Inflammatory macrophage treated with lipopolysaccharide for 4 hours (primary cell): ENCODE data around the gene ARHGAP27.

Experiments used
- DNase-seq: peaks from one replicate; pipeline ENCODE4 v3.0.0-alpha.2; 2020

Gene ARHGAP27

DNA sequence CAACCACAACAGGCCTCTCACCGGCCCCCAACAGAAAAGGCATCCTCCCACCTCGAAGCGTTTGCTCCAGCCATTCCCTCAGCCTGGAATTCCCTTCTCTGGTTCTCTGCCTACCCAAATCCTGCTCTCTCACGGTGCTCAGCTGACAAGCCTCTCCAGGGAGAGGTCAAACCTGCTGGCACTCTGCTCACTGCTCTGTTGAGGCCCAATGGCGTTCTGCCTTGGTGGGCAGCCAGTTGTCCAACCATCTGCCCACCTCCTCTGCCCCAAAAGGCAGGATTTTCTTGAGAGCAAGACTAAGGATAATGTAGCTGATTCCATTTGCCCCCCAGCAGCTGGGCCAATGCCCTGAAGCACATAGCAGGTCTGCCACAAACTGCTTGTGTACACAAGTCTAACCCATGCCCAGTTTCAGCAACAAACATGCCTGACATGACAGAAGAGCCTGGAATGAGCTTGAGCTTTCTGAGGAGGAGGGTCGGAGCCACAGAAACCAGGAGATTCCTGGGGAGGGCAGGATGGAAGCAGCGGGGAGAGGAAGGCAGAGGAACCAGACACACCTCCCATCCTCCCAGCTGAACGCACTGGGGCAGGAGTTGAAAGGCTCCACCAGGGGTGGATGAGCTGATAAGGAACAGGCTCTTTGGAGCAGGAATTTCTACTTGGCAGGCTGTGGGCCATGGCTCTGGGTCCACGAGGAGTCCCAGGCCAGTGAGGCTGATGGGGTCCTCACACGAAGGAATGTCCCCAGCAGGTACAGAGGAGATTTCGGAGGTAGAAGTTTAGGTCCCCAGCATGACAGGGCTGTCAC is 23.9 kb downstream of the ARHGAP27 start:
- no peak for DNase-seq

DNA sequence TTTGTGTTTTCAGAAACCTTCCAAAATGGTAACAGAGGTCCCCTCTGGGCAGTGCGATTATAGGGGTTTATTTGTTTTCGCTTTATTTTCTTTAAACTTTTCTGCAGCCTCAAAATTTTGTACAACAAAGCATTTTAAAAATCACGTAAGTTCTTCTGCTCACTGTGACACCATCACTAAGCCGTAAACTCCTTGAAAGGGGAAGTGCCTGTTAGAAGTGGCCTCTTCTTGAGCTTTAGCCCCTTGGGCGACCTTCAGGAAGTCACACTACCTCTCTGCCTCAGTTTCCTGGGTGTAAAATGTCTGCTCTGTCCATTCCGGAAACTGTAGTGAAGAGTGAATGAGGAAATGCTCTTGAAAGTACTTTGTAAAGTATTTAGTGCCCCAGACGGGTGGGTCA is 26.6 kb downstream of the ARHGAP27 start:
- DNase-seq = peak; percentile 20

DNA sequence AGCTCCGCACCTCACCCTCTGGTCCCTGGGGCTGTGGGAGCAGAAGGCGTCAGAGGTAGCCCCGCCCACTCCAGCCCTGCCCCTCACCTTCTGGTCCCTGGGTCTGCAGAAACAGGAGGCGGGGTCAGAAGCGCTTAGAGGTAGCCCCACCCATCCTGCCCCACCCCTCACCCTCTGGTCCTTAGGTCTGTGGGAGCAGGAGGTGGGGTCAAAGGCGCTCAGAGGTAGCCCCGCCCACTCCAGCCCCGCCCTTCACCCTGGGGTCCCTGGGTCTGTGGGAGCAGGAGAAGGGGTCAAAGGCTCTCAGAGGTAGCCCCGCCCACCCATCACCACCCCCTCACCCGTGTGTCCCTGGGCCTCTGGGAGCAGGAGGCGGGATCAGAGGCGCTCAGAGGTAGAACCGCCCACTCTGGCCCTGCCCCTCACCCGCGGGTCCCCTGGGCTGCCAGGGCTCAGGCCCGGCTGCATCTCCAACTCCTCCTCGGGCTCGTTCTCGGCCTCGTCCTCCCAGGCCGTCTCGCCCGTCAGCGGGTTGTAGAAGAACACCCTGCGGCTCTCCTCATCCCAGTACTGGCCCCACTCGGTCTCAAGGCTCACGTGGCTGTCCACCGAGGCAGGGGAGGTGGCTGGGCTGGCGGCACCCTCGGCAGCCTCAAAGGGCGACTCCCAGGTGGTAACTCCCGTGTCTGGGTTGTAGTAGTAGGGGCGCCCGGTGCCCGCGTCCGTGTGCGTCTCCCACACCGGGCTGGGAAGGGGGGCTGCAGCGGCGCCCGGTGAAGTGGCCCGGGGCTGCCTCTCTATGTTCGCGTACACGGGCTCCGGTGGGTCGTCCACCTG is 27.2 kb downstream of the ARHGAP27 start:
- DNase-seq = no peak

DNA sequence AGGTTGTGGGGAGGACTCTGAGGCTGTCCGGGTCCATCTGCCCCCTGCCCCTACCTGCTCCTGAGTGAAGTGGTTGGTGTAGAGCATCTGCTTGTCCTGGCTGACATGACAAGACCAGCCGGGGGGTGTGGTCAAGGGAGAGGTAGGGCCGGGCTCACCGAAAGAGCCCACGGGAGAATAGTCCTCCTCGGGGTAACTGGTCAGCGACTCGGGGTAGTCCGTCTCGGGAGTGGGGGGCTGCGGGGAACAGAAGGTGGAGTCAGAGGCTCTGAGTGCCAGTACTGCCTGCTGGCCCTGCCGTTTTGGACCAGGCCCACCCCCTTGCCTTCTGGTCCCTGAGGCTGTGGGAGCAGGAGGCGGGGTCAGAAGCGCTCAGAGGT is 27.8 kb downstream of the ARHGAP27 start:
- DNase-seq = no peak

DNA sequence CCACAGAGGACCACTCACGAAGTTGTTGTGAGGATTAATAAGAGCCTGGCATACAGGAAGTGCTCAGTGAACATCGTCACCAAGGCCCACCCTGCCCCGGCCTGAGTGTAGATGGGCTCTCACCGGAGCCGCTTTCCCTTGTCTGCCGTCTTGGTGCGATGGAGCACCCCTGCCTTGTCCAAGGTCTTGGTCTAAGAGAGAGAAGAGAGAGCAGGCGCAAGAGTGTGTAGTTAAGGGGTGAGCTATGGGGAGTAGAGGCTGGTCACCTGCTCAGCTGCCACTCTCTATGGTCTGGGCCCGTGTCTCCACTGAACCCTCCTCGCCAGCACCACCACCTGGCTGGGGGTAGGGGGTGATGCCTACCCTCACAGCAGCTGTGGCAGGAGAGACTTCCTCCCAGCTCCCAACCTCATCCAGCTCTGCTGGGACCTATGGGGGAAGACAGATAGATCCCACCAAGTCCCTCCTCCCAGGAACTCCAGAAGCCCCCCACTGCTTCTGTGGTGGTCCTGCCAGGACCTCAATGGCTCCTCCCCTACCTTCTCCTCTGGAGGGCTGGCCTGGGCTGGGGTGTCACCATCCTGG is 28.7 kb downstream of the ARHGAP27 start:
- DNase-seq = no peak

DNA sequence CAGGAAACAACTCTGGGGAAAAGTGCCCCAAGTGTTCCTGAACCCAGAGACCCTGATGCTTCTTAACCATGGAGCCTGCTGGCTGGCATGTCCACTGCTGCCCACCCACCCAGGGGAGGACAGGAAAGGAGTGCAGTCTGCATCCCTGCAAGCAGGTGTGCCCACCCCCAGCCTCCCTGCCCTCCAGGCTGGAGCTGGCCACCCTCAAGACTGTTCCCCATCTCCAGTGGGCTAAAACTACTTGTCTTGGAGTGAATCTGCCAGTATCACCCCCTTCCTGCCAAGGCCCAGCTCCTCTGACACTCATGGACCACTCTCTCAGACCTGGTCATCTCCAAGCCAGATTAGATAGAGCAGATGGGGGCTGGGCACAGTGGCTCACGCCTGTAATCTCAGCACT is 29.8 kb downstream of the ARHGAP27 start:
- DNase-seq = no peak

DNA sequence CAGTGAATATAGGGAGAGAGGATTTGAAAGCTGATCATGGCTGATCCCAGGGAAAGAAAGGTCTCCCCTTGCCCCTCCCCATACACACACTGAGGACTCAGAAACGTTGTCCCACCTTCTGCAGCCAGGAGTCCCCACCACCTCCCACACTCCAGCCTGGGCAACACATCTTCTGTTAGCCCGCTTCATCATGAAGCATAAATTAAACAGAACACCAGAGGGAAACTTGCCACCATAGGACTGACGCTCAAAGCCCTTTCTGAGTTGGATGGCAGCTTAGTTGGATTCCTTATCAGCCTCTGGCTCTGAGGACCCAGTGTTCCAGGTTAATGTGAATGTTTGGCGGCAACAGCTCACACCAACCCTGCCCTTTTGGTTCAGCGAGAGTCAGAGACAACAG is 33.9 kb downstream of the ARHGAP27 start:
- no peak for DNase-seq

DNA sequence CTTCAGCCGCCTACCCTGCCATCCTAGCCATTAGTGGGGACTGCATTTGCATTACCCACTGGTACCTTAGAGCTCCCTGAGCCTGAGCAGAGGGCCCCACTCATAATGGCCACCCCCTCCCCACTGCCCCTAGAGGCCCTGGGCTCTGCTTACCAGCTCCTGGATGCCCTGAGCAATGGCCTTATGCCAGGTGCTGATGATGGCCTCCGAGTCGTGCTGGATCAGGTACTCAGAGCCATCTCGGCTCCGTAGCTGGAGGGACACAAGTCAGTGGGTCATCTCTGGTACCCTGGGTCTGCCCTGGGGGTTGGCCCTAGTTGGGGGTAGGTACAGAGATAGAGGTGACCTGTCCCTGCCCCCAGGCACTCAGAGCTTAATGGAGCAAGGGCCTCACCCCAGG is 34.9 kb downstream of the ARHGAP27 start:
- no peak for DNase-seq

DNA sequence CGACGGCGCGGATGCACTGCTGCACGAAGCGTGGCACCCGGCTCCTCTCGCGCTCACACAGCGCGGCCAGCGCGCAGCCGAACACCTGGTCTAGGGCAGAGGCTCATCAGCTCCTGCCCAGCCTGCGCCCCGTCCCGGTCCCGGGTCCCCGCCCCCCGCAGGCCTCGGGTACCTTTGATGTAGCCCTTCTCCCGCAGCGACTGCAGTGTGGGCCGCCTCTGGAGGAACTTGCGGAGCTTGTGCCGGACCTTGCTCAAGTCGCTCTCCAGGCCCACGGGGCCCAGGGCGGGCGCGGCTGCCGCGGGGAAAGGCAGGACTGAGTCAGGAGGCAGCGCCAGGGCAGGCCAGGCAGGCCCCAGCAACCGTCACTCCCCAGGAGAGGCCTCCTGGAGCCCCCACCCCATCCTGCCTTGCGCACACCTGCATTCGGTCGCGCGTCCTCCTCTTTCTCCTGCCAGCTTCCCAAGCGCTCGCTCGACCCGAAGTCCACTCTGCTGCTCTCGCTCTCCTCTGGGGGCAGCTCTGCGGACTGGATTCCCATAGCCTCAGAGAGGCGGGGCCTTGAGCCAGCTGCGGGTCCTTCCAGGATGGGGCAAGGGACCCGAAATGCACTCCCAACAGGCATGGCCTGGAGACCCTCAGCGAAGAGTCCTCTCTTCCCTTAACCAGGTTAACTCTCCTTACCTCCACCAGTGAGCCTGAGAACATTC is 36.0 kb downstream of the ARHGAP27 start:
- no peak for DNase-seq

DNA sequence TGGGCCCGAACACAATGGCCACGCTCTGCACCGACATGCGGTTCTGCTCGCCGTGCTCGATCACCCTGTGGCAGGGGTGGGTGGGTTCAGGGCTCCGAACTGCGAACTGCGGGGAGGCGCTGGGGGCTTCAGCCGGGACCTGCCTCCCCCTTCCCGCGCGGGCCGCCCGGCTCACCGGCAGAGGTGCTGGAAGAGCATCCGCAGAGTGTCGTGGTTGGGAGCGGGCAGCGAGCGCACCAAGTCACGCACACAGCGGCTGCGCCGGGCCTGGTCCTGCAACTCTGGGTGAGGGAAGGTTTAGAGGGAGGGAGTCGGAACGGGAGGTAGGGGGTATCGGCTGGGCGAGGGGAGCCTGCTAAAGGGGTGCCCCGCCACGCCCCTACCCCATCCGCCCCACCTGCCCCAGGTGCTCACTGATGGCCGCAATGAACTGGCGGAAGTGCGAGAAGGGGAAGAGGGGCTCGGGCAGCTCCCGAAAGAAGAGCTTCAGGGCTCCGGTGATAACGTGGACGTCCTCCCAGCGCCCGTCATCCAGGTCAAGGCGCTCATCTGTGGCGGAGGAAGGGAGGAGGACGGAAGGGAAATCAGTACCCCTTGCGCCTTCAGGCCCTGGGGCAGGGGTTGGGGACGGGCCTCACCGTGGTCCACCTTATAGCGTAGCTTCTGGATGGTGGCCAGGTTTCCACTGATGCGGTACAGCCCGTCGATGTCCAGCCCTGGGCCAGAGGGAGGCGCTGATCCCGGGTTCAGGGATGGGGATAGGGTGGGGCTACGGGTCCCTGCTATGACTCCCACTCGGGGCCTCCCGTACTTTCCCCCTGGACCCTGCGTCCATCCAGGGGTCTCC is 36.9 kb downstream of the ARHGAP27 start:
- DNase-seq = no peak

DNA sequence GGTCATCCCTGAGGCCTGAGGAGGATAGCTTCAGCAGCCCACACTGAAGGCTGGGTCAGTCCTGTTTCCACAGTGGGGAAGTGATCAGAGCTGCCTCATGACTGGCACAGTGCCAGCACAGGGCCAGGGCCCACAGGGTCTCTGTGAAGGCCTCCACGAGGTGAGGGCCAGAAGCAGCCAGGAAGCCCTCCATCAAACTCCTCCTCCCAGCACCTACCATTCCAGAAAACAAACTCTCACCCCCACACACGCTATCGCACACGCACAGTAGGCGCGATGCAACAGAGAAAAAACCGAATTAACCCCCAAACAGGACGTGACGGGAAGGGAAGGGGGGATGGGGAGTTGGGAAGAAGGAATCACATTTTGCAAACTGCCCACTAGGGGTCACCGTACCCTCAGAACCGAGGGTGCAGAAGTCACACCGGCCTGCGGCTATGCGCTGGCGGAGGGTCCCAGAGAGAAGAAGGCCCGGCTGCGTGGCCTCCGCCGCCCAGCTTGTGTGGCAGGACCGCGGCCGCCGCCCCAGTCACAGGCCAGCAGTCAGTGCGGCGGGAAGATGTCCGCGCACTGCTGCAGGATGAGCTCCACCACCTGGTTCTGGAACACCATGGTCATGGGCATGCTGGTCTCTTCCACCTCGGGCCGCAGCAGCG is 37.6 kb downstream of the ARHGAP27 start:
- peak; percentile 56 for DNase-seq

DNA sequence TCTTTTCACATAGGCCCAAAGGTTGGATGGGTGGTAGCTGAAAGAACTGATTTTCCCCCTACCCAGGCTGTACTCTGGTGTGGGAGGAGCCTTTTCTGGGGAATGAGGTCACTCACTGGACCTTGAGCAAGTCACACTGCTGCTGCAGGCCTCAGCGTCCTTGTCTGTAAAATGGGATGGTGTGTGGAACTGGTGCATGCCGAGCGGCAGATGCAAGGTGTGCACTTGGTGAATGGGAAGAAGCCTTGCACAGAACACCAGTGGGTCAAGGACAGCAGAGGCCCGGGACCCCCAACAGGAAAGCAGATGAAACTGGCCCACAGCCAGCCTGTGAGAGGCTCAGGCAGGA is 38.1 kb downstream of the ARHGAP27 start:
- DNase-seq = no peak

DNA sequence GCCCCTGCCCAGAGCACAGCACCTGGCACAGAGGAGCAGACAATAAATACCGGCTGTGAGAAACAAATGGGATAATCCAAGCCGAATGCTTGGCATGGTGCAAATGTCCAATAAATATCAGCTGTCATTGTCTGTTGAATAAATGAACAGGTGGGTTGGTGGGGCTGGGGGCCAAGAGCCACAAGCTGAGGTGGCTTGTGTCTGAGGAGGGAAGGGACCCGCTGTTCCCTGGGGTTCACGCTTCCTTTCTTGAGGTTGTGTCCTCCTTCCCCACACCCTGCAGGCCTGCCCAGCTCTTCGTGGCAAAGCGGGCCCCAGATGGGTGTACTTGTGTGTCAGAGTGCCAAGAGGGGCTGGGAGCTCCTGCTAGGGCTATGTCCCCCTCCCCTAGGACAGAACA is 38.6 kb downstream of the ARHGAP27 start:
- no peak for DNase-seq

DNA sequence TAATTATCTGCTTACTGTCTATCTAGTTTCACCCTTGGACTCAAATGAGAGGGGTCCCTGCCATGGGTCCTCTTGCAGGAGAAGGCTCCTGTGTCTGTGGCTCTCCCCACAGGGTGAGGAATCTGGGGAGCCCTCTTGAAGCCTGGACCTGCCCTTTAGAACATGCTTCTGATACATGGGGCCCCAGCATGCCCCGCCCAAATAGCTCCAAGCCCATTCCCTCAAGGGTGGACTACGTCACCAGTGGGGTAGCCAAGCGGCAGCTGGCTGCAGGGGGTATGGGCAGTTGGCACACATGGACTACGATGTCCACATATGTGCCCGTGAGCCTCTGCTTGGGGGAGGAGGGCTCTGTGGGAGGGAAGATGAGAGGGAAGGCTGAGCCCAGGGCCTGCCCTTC is 39.3 kb downstream of the ARHGAP27 start:
- DNase-seq = no peak

DNA sequence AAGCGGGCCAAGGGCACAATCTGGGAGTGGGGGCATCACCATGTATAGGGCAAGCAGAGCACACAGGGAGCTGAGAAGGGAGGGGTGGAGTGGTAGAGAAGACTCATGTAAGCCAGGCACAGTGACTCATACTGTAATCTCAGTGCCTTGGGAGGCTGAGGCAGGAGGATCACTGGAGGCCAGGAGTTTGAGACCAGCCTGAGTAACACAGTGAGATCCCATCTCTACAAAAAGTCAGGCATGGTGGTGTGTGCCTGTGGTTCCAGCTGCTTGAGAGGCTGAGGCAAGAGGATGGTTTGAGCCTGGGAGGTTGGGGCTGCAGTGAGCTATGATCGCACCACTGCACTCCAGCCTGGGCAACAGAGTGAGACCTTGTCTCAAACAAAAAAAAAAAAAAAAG is 40.8 kb downstream of the ARHGAP27 start:
- DNase-seq = no peak

DNA sequence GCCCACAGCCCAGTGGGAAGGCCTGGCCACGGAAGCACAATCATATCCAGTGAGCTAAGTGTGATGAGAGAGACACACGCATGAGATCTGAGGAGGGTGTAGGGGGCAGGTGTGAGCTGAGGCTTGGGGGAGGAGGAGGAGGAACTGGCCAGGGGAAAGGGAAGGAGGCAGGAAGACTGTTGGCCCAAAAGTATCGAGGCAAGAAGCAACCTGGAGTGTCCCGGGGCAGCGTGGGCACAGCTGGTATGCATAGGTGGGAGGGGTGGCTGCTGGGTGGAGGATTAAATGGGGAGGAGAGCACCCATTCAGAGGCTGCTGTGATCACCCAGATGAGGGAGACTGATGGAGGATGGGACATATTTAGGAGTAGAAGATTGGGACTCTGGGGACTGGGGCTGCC is 41.4 kb downstream of the ARHGAP27 start:
- DNase-seq = no peak

DNA sequence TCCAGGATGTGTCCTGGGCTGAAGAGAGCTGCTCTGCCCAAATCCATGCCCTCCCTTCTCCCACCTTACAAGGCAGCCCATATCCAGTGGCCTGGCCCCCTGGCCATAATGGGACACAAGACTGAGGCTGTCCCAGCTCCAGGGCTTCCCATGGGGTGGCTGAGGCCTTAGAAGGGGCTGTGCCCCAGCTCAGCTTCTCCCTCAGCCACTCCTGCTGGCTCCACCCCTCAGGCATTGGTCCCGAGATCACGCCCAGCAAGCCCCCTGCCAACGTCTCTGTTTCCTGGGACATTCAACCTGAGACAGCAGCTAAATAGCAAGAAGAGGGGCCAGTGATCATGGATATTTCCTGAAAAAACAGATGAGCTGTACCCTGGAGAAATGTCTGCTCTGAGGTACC is 43.3 kb downstream of the ARHGAP27 start:
- DNase-seq = no peak

DNA sequence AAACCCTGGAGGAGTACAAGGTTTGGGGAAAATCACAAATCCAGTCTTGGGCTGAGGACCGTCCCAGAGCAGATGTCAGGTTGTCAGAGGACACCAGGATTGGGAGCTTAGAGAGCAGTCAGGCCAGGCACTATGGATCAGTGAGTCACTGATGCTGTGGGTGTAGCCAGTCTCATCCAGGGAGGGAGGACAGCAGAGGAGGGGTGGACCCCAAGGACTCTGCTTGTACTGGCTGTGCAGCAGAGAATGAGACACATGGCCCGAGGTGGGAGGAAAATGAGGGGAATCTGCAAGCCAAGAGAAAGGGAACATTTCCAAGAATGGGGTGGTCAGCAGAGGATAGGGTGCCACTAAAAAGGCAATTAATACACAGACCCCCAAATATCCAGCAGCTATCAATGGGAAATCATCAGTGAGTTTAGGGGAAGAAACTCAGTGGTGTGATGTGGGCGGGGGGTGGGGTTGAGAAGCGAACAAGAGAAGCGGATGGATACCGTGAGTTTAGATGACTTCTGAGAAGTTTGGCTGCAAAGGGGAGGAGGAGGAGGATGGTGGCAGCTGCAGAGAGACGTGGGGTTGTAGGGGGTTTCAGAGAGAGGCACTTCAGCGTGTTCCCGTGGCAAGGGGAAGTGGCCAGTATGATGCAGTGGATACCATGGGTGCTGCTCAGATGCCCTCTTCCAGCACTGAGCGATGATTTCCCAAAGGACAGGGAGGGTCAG is 43.9 kb downstream of the ARHGAP27 start:
- peak; percentile 12 for DNase-seq

DNA sequence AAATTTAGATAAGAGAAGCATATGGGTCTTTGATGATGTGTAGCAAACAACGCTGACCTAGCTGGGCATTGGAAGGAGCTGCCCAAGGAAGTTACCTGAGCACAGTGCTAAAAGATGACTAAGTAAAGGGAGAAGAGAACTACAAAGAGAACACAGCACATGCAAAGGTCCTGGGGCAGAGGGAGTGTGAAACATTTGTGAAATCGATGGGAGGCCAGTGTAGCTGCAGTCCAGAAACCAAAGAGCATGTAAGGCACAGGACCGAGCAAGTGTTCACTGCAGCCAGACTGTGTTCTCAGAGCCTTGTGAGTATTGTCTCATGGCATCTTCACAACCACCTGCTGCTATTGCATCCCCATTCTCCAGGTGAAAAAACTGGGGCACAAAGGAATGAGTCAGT is 44.9 kb downstream of the ARHGAP27 start:
- no peak for DNase-seq

DNA sequence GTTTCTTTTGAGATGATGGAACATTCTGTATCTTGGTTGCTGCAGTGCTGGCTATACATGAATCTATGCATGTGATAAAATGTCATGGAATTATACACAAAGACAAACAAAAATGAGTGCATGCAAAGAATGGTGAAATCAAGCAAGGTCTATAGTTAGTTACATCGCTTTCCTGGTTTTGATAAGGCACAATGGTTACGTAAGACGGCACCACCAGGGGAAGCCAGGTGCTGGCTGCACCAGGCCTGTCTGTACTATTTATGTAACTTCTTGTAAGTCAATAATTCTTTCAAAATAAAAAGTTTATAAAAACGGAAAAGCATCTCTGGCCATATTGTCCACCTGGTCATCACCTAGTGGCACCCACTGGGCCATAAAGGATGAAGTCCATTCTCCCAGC is 46.5 kb downstream of the ARHGAP27 start:
- DNase-seq = no peak

DNA sequence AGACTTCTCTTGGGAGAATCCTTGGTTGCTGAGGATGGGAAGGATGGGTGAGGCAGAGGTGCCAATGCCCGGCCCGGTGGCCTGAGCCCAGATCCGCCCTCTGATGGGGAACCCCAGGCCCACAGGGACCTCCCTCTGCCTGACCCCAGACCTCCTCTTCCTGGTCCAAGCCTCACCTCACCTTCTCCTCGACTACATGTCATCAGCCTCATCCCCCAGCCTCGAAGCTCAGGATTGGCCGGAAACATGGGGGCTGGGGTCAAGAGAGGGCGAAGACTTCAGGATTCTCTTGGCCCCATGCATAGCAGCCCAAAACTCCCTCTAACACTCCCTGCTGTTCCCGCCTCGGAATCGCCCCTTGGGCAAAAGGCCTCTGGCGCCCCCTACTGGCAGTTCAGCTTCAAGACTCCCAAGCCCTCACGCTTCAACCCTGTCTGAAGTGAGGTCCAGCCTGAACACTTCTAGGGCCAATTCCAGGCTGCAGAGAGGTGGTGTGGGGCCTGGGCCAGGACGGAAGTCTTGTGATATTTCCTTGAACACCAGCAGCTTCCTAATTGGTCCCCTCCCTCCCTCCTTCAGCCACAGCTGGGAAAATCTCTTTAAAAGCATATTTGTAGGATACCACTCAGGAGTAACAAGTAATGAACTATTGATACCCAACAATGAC is 47.2 kb downstream of the ARHGAP27 start:
- peak; percentile 81 for DNase-seq
